ENCODE results near the gene MCM7. TPM values are rescaled to one million over a fixed set of nuclear protein-coding genes. Genes with fewer than 3 reads are reported as not detected.
A peak's percentile ranks its signal among the peaks of the same experiment; 100 is the strongest.

The MCM7 gene
- total and polyA plus RNA-seq, 2 of the 13 experiments (the other 11 are each of a cell fraction or from before 2014, with no cell fraction given), result 84.5 to 214 TPM

- TF ChIP-seq ZNF672 (CRISPR knock-in tag; IDR thresholded peaks at IDR 0.05) (no peak), JUND (CRISPR knock-in tag; IDR thresholded peaks at IDR 0.05) (no peak), ZBTB3 (CRISPR knock-in tag; IDR thresholded peaks at IDR 0.05; ENCODE audit: borderline replicate concordance, low read depth) (peak; percentile 81; the same call in 1 of the 2 replicates), ZNF484 (CRISPR knock-in tag; IDR thresholded peaks at IDR 0.05; ENCODE audit: borderline replicate concordance, low read depth) (peak; percentile 68; the same call in 1 of the 2 replicates), MED1 (CRISPR knock-in tag; IDR thresholded peaks at IDR 0.05) (peak; percentile 84), XBP1 (CRISPR knock-in tag; IDR thresholded peaks at IDR 0.05) (peak; percentile 38; the same call in 1 of the 2 replicates), KMT2B (CRISPR knock-in tag; IDR thresholded peaks at IDR 0.05) (peak; percentile 90), KLF9 (CRISPR knock-in tag; IDR thresholded peaks at IDR 0.05; ENCODE audit: low read depth) (no peak), ZNF576 (CRISPR knock-in tag; IDR thresholded peaks at IDR 0.05) (0 out of 2 replicates have a peak, but pooled peaks have one; percentile 30), POGK (CRISPR knock-in tag; conservative IDR thresholded peaks at IDR 0.05) (peak; percentile 93; the same call in 1 of the 2 replicates), ZNF232 (CRISPR knock-in tag; IDR thresholded peaks at IDR 0.05; ENCODE audit: borderline replicate concordance) (peak; percentile 56), HNRNPL (IDR thresholded peaks at IDR 0.05; ENCODE audit: low read depth, low read length) (no peak), GPN1 (CRISPR knock-in tag; IDR thresholded peaks at IDR 0.05; ENCODE audit: borderline replicate concordance) (no peak), SKI (IDR thresholded peaks at IDR 0.05; ENCODE audit: partially characterized antibody) (peak; percentile 42), CEBPZ (IDR thresholded peaks at IDR 0.05; ENCODE audit: low read length) (no peak), ZFAT (CRISPR knock-in tag; conservative IDR thresholded peaks at IDR 0.05) (no peak), RNF219 (CRISPR knock-in tag; IDR thresholded peaks at IDR 0.05) (no peak), TAF1 (CRISPR knock-in tag; IDR thresholded peaks at IDR 0.05) (peak; percentile 89), SMAD1 (CRISPR knock-in tag; IDR thresholded peaks at IDR 0.05; ENCODE audit: borderline replicate concordance, low read depth) (no peak; the same call in 1 of the 2 replicates), HNF4A (CRISPR knock-in tag; IDR thresholded peaks at IDR 0.05) (no peak), ZFP1 (CRISPR knock-in tag; IDR thresholded peaks at IDR 0.05) (peak; percentile 56; the same call in 1 of the 2 replicates)
These were observed 12.4 kb downstream of the MCM7 start, which contains the start of gene COPS6 (continued) for GRCh38 chr7:100088621-100089457.

Measured in HepG2 (cell line).